GM18498 (cell line): ENCODE data around the gene SNTN.

ENCODE experiments used
- ATAC-seq: cut with Tn5 transposase; IDR thresholded peaks from one replicate; pipeline ENCODE4 v1.9.1; 2021; ENCODE audit warnings: mild to moderate bottlenecking, moderate library complexity; ENCODE audit not compliant: unreplicated experiment

Gene SNTN

GRCh38 chr3:63670544-63670943, 18.1 kb downstream of the SNTN start:
- ATAC-seq = no peak

GRCh38 chr3:63673111-63673510, 20.6 kb downstream of the SNTN start:
- ATAC-seq = no peak

DNA sequence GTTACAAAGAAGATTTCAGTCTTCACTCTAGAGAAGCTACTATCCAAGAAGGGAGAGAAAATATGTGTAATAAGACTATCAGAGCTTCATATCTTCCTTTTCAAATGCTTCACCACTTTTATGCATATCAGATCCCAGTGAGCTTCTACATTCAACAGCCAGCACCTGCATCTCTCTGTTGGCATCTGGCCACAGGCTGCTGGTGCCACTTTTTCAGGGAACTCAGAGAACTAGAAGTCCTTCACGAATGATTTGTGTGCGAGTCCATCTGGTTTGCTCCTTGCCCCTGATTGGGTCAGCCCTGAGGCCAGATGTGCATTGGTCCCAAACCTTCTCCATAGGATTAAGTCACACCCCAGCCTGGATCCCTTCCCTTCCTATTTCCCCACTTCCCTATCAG, 22.1 kb downstream of the SNTN start:
- ATAC-seq = no peak

DNA sequence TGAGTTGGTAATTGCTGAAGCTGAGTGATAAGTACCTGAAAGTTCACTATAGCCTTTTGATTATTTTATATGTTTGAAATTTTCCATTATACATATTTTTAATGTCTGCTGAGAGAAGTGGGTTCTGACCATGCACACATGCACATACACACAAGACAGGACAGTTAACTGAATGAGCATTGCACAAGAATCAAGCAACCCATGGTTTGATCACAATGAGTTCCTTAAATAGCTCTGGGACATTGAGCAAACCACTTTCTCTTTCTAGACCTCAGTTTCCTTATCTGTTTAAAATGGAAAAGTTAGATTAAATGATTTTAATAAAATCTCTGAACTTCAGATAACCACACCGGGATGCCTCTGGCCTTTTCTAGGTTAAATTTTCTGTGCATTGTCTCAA, 26.7 kb downstream of the SNTN start:
- ATAC-seq = no peak

DNA sequence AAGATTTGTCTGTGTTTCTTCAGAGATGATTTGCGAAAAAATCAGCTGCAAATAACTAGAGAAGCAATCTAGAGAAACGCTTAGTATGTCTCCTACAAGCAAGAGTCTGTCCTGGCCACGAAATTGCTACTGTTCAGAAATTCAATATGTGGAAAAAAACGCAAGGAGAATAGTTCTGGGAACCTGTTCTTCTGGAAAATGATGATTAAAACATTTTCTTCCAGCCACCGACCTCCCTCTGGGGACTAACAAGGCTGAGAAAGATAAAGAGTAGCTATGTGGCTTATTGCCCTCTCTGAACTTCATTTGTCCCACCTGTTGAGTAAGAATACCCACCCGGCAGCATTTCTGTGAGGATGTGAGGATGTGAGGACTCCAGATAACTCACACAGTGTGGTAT, 31.6 kb downstream of the SNTN start:
- no peak for ATAC-seq

- no peak for ATAC-seq
These were observed 32.9 kb downstream of the SNTN start for GRCh38 chr3:63685340-63685739.

DNA sequence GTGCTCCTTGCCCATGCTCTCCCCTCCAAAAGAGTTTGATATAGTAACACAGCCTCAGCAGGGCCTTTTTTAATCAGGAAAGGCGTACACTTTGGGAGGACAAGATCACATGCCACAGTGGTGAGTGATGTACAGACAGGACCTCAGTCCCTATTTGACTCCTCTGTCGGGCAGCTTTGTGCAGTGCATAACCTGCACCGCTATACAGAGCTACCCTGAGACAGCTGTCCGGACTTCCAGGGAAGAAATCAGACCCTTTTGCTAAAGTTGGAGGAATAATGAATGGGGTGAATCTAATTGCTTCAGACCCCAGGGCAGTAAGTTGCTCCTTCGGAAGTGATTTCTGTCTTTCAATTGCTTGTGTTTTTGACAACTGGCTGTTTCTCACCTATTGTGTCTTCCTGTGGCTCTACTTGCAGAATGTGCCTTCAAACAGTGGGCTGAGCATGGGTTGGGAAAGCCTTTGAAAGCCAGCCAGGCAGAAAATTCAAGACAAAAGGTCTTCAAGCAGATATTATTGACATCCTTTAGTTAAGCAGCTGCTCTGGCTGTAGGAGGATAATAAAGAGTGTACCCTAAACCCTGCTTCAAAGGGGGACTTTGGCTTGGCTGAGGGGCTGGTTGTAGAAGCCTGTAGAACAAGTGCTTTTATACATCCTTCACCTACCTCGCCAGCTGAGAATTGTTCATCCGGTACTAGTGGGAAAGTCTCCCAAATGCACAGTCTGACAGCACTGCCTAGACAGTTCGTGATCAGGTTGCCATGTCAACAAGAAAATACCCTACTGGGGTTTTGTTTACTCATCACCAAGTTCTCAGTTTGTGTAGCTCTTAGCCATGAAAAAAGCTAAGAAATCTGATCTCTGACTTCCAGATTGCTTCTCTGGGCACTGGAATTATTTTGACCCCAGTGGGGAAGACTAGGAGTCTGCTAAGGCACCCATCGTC, 35.1 kb downstream of the SNTN start:
- ATAC-seq = no peak

GRCh38 chr3:63689285-63689684, 36.8 kb downstream of the SNTN start:
- no peak for ATAC-seq

DNA sequence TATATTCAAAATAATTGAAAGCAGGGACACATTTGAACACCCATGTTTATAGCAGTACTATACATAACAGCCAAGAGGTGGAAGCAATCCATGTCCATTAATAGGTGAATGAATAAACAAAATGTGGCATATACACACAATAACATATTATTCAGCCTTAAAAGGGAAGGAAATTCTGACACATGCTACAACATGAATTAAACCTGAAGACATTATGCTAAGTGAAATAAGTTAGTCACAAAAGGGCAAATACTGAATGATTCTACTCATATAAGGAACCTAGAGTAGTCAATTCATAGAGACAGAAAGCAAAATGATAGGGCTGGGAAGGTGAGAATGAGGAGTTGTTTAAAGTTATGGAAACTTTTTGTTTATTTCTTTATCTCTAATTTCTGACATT, 40.9 kb downstream of the SNTN start:
- ATAC-seq = no peak

DNA sequence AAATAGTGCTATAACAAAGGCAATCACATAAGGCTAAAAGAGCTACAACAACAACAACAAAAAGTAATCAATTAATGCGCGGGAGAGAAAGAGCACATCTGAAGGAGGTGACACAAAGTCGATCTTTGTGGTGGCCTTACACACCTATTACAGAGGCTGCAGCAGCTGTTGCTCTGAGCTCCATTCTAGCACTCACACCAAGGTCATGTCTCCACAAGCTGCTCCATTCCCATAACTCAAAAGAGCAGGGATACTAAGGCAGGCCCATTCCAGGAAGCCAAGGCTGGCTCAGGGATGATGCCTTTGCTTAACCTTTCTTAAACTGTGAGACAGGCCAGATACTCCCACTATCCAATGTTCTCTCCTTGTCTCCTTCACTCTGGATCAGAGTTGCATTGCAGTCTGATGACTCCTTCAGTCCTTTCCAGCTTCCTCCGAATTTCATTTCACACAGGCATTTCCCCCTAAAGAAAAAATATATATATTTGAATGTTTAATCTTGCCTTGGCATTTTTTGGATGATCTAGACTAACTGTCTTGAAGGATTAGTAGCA, 52.7 kb downstream of the SNTN start:
- no peak for ATAC-seq

DNA sequence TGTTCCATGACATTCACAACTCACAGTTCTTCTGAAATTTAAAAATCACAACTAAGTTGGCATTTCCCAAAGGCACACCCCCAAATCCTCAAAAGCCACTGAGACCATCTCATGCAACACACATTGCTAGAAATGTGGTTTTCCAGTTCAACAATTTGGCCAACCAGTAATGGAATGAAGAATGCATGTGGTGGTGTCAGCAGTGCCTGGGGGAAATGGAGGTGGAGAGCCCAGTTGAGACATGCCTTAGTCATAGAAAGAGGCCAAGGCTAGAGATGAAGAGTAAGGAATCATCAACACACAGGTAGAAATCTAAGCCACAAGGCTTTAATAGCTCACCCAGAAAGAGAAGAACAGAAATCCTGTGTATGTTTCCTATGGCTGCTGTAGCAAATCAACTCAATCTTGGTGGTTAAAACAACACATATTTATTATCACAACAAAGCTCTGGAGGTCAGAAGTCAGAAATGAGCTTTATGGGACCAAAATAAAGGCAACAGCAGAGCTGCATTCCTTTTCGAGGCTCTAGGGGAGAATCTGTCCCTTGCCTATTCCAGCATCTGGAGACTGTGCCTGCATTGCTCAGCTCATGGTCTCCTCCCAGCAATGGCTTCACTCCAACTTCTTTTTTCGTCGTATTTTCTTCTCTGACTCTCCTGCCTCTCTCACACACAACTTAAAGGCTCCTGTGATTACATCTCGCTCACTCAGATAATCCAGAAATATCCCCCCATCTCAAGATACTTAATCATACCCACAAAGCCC, 54.0 kb downstream of the SNTN start:
- no peak for ATAC-seq

- ATAC-seq = no peak
These were observed 55.3 kb downstream of the SNTN start for GRCh38 chr3:63707731-63708130.

DNA sequence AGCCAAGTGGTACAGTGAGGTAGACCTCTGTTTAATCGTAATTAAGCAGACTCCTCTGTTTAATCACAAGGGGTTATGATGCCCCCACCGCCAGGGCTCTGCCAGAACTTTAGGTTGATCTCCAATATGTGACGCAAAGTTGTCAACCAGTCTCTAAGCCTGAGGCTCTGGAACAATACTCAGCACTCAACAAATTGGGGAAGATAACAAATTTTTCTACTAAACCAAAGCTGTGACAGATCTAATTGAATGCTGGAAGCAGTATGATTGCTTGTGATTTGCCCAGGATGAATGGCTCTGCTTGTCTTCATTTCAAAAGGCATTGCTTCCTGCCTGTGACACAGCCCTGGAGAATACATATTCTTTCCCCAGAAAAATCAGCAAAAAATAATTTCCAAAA, 57.1 kb downstream of the SNTN start:
- no peak for ATAC-seq
